WTC11 (cell line): ENCODE results near the gene ADAM8. TPM values are rescaled to one million over a fixed set of nuclear protein-coding genes. Genes with fewer than 3 reads are reported as not detected.

ENCODE experiments used
- ATAC-seq: fragments of 200-7000 bp; cut with Tn5 transposase; 2 replicates; pipeline ENCODE4 v1.10.0; 2021; ENCODE audit warnings: mild to moderate bottlenecking, moderate library complexity
- CTCF ChIA-PET: fragments of 300-600 bp; sonication (Branson Sonifier 250); formaldehyde crosslinking; loops from one replicate; lab custom pipeline; 2021; ENCODE audit warnings: antibody characterized with exemption; lab: Charles Lee
- POLR2A ChIA-PET: fragments of 350-600 bp; sonication (Branson Sonifier 250); formaldehyde crosslinking; loops from one replicate; lab custom pipeline; 2021; ENCODE audit warnings: antibody characterized with exemption; lab: Charles Lee
- DNase-seq: peaks from one replicate; pipeline ENCODE4 v3.0.0; 2021; ENCODE audit warnings: low spot score
- H3K27ac Mint-ChIP-seq: 2 replicates; pipeline ENCODE4 v1.8.0; 2021; ENCODE audit warnings: mixed read lengths
- H3K27me3 Mint-ChIP-seq: 2 replicates; pipeline ENCODE4 v1.8.0; 2021; ENCODE audit warnings: low read depth, mild to moderate bottlenecking, moderate library complexity, mixed read lengths
- H3K36me3 Mint-ChIP-seq: 2 replicates; pipeline ENCODE4 v1.8.0; 2021; ENCODE audit warnings: mixed read lengths
- H3K4me1 Mint-ChIP-seq: 2 replicates; pipeline ENCODE4 v1.8.0; 2022; ENCODE audit warnings: mixed read lengths
- H3K4me3 Mint-ChIP-seq: 2 replicates; pipeline ENCODE4 v1.8.0; 2021; ENCODE audit warnings: mild to moderate bottlenecking, moderate library complexity, mixed read lengths
- H3K9me3 Mint-ChIP-seq: 2 replicates; pipeline ENCODE4 v1.8.0; 2021; ENCODE audit warnings: mixed read lengths
- EMX1 ChIP-seq: fragments of 250-450 bp; sonication (Bioruptor Pico); IDR thresholded peaks from 2 replicates; pipeline ENCODE4 v1.8.0; 2021; ENCODE audit warnings: mild to moderate bottlenecking
- ERG ChIP-seq: fragments of 250-450 bp; sonication (Bioruptor Pico); IDR thresholded peaks from 2 replicates; pipeline ENCODE4 v1.8.0; 2021; ENCODE audit warnings: mild to moderate bottlenecking
- GRHL2 ChIP-seq: fragments of 250-450 bp; sonication (Bioruptor Pico); IDR thresholded peaks from 2 replicates; pipeline ENCODE4 v1.8.0; 2022; ENCODE audit warnings: mild to moderate bottlenecking, moderate library complexity; ENCODE audit not compliant: insufficient replicate concordance, severe bottlenecking
- JAZF1 ChIP-seq: fragments of 250-450 bp; sonication (Bioruptor Pico); IDR thresholded peaks from 2 replicates; pipeline ENCODE4 v1.9.0; 2021; ENCODE audit warnings: moderate library complexity, mild to moderate bottlenecking, inconsistent platforms
- KAT7 ChIP-seq: sonication (generic); formaldehyde crosslinking; IDR thresholded peaks from 2 replicates; pipeline ENCODE4 v1.8.1; 2023; ENCODE audit warnings: missing genetic modification reagents, mild to moderate bottlenecking, borderline replicate concordance
- NFYB ChIP-seq: sonication (generic); formaldehyde crosslinking; conservative IDR thresholded peaks from 2 replicates; pipeline ENCODE4 v1.8.0; 2022; ENCODE audit warnings: low read depth, missing genetic modification reagents
- NR1H2 ChIP-seq: sonication (generic); formaldehyde crosslinking; IDR thresholded peaks from 2 replicates; pipeline ENCODE4 v1.9.0; 2021; ENCODE audit warnings: mild to moderate bottlenecking, moderate library complexity, missing genetic modification reagents
- NR2C2 ChIP-seq: sonication (generic); formaldehyde crosslinking; IDR thresholded peaks from 2 replicates; pipeline ENCODE4 v1.8.0; 2022; ENCODE audit warnings: mild to moderate bottlenecking, missing genetic modification reagents
- RELA ChIP-seq: sonication (generic); formaldehyde crosslinking; IDR thresholded peaks from 2 replicates; pipeline ENCODE4 v1.8.1; 2022; ENCODE audit warnings: missing genetic modification reagents, mild to moderate bottlenecking, borderline replicate concordance
- SOX15 ChIP-seq: fragments of 250-450 bp; sonication (Bioruptor Pico); IDR thresholded peaks from 2 replicates; pipeline ENCODE4 v1.9.0; 2021; ENCODE audit warnings: mild to moderate bottlenecking
- TP53 ChIP-seq: sonication (generic); formaldehyde crosslinking; IDR thresholded peaks from 2 replicates; pipeline ENCODE4 v1.8.1; 2023; ENCODE audit warnings: mild to moderate bottlenecking, missing genetic modification reagents
- ZNF232 ChIP-seq: sonication (generic); formaldehyde crosslinking; IDR thresholded peaks from 2 replicates; pipeline ENCODE4 v1.8.0; 2022; ENCODE audit warnings: mild to moderate bottlenecking, missing genetic modification reagents
- ZNF263 ChIP-seq: sonication (generic); formaldehyde crosslinking; IDR thresholded peaks from 2 replicates; pipeline ENCODE4 v1.8.1; 2022; ENCODE audit warnings: low read depth, mild to moderate bottlenecking, moderate library complexity, missing genetic modification reagents
- total RNA-seq: library from RNA; stranded (reverse); gene quantifications from 3 replicates; pipeline ENCODE4 v1.2.3, GENCODE V29; 2021
- TF ChIP-seq, protein P1 (sequence below): sonication (generic); formaldehyde crosslinking; IDR thresholded peaks from 2 replicates; pipeline ENCODE4 v1.8.0; 2023; ENCODE audit warnings: missing genetic modification reagents, mild to moderate bottlenecking, borderline replicate concordance
- TF ChIP-seq, protein P2 (sequence below): sonication (generic); formaldehyde crosslinking; conservative IDR thresholded peaks from 2 replicates; pipeline ENCODE4 v1.8.1; 2023; ENCODE audit warnings: mild to moderate bottlenecking, low read depth, missing genetic modification reagents, moderate library complexity
- TF ChIP-seq, protein P3 (sequence below): sonication (generic); formaldehyde crosslinking; IDR thresholded peaks from 2 replicates; pipeline ENCODE4 v1.8.0; 2022; ENCODE audit warnings: missing genetic modification reagents

The ADAM8 gene
- total RNA-seq, 1 experiment from 2014 or later, result 7.2 TPM

DNA sequence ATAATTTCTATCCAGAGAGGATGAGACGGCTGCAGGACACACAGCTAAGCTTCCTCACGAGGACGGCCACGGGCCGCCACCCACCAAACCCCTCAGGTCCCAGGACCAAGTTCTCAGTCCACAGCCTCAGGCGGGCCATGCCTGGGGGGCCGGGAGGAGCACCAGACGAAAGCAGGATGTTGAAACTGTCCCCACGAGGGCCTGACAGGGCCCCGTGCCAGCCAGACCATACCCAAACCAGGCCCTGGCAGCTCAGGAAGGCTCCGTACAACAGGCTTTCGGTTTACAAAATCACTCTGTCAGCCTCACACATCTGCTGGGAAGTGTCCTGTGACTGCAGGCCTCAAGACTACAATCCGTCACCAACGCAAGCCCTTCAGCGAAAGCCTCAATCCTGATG lies 17.5 kb upstream of the ADAM8 start (continued):
- TF ChIP-seq, protein P1, sequence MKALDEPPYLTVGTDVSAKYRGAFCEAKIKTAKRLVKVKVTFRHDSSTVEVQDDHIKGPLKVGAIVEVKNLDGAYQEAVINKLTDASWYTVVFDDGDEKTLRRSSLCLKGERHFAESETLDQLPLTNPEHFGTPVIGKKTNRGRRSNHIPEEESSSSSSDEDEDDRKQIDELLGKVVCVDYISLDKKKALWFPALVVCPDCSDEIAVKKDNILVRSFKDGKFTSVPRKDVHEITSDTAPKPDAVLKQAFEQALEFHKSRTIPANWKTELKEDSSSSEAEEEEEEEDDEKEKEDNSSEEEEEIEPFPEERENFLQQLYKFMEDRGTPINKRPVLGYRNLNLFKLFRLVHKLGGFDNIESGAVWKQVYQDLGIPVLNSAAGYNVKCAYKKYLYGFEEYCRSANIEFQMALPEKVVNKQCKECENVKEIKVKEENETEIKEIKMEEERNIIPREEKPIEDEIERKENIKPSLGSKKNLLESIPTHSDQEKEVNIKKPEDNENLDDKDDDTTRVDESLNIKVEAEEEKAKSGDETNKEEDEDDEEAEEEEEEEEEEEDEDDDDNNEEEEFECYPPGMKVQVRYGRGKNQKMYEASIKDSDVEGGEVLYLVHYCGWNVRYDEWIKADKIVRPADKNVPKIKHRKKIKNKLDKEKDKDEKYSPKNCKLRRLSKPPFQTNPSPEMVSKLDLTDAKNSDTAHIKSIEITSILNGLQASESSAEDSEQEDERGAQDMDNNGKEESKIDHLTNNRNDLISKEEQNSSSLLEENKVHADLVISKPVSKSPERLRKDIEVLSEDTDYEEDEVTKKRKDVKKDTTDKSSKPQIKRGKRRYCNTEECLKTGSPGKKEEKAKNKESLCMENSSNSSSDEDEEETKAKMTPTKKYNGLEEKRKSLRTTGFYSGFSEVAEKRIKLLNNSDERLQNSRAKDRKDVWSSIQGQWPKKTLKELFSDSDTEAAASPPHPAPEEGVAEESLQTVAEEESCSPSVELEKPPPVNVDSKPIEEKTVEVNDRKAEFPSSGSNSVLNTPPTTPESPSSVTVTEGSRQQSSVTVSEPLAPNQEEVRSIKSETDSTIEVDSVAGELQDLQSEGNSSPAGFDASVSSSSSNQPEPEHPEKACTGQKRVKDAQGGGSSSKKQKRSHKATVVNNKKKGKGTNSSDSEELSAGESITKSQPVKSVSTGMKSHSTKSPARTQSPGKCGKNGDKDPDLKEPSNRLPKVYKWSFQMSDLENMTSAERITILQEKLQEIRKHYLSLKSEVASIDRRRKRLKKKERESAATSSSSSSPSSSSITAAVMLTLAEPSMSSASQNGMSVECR, result no peak

DNA sequence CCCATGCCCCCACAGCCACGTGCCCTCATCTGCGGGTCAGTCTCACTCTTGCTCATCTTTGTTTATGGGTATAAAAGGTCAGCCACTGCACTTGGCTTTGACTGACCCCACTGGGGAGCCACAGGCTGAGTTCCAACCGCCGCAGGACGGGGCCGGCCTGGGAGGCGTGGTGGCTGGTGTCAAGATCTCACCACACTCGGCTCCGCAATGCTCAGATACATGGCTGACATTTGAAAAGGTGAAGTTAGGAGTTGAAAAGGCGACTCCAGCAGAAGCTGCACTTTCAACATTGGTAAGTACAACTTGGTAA lies 17.1 kb upstream of the ADAM8 start:
- TF ChIP-seq, protein P2, sequence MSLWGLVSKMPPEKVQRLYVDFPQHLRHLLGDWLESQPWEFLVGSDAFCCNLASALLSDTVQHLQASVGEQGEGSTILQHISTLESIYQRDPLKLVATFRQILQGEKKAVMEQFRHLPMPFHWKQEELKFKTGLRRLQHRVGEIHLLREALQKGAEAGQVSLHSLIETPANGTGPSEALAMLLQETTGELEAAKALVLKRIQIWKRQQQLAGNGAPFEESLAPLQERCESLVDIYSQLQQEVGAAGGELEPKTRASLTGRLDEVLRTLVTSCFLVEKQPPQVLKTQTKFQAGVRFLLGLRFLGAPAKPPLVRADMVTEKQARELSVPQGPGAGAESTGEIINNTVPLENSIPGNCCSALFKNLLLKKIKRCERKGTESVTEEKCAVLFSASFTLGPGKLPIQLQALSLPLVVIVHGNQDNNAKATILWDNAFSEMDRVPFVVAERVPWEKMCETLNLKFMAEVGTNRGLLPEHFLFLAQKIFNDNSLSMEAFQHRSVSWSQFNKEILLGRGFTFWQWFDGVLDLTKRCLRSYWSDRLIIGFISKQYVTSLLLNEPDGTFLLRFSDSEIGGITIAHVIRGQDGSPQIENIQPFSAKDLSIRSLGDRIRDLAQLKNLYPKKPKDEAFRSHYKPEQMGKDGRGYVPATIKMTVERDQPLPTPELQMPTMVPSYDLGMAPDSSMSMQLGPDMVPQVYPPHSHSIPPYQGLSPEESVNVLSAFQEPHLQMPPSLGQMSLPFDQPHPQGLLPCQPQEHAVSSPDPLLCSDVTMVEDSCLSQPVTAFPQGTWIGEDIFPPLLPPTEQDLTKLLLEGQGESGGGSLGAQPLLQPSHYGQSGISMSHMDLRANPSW, result no peak
- no peak for TF ChIP-seq ZNF263 (CRISPR knock-in tag)
- TF ChIP-seq SOX15 (CRISPR knock-in tag), result no peak
- no peak for TF ChIP-seq RELA (CRISPR knock-in tag)
- TF ChIP-seq GRHL2 (CRISPR knock-in tag), result no peak
- TF ChIP-seq, protein P1, result no peak
- no peak for TF ChIP-seq ZNF232 (CRISPR knock-in tag)
- TF ChIP-seq TP53, result no peak
- TF ChIP-seq, all 79 proteins: peak for 0
- Mint-ChIP-seq H3K27ac (no peak overlapping the region), H3K27me3 (no peaks in the 10 kb centered on the region), H3K9me3 (no peaks in the 10 kb centered on the region), H3K36me3 (peaks cover 51% of the 10 kb centered on the region), H3K4me3 (no peak overlapping the region), H3K4me1 (no peaks in the 10 kb centered on the region)
- ATAC-seq (no peak), DNase-seq (no peak)
- CTCF ChIA-PET, result no interaction called here
- POLR2A ChIA-PET, result no interaction called here

- no peak for DNase-seq
- POLR2A ChIA-PET, result no interaction called here
- CTCF ChIA-PET, result no interaction called here
- no peak overlapping the region for H3K4me3 Mint-ChIP-seq
- H3K9me3 Mint-ChIP-seq, result no peaks in the 10 kb centered on the region
- ATAC-seq, result no peak
- no peaks in the 10 kb centered on the region for H3K27me3 Mint-ChIP-seq
- no peaks in the 10 kb centered on the region for H3K4me1 Mint-ChIP-seq
- H3K36me3 Mint-ChIP-seq, result peaks cover 47% of the 10 kb centered on the region
- H3K27ac Mint-ChIP-seq, result no peak overlapping the region
- TF ChIP-seq, protein P3, sequence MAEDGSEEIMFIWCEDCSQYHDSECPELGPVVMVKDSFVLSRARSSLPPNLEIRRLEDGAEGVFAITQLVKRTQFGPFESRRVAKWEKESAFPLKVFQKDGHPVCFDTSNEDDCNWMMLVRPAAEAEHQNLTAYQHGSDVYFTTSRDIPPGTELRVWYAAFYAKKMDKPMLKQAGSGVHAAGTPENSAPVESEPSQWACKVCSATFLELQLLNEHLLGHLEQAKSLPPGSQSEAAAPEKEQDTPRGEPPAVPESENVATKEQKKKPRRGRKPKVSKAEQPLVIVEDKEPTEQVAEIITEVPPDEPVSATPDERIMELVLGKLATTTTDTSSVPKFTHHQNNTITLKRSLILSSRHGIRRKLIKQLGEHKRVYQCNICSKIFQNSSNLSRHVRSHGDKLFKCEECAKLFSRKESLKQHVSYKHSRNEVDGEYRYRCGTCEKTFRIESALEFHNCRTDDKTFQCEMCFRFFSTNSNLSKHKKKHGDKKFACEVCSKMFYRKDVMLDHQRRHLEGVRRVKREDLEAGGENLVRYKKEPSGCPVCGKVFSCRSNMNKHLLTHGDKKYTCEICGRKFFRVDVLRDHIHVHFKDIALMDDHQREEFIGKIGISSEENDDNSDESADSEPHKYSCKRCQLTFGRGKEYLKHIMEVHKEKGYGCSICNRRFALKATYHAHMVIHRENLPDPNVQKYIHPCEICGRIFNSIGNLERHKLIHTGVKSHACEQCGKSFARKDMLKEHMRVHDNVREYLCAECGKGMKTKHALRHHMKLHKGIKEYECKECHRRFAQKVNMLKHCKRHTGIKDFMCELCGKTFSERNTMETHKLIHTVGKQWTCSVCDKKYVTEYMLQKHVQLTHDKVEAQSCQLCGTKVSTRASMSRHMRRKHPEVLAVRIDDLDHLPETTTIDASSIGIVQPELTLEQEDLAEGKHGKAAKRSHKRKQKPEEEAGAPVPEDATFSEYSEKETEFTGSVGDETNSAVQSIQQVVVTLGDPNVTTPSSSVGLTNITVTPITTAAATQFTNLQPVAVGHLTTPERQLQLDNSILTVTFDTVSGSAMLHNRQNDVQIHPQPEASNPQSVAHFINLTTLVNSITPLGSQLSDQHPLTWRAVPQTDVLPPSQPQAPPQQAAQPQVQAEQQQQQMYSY (CRISPR knock-in tag), result no peak
- no peak for TF ChIP-seq ERG (CRISPR knock-in tag)
- no peak for TF ChIP-seq SOX15 (CRISPR knock-in tag)
- TF ChIP-seq KAT7 (CRISPR knock-in tag), result no peak
- no peak for TF ChIP-seq NR2C2 (CRISPR knock-in tag)
- TF ChIP-seq NFYB, result no peak
- TF ChIP-seq EMX1 (CRISPR knock-in tag), result no peak
- no peak for TF ChIP-seq NR1H2
- no peak for TF ChIP-seq JAZF1
These were observed 16.5 kb upstream of the ADAM8 start for GRCh38 chr10:133292919-133293809.
